Keratinocyte (primary cell): ENCODE data around the gene NADSYN1. TPM values are rescaled to one million over a fixed set of nuclear protein-coding genes. Genes with fewer than 3 reads are reported as not detected.

Source experiments
- DNase-seq: peaks from one replicate; pipeline ENCODE4 v3.0.0-alpha.2; 2011; ENCODE audit warnings: low read depth, missing footprints, low spot score
- FAIRE-seq: peaks from 2 replicates; lab custom pipeline; 2011; peaks lifted over from hg19 to GRCh38; lab: Jason Lieb, UNC
- H2AFZ ChIP-seq: 2 replicates; pipeline ENCODE4 v1.6.0; 2012; ENCODE audit warnings: low read length, control low read depth, inconsistent platforms; ENCODE audit not compliant: control insufficient read depth
- H3K27ac ChIP-seq: 2 replicates; pipeline ENCODE4 v1.5.1; 2011; ENCODE audit warnings: low read length; ENCODE audit not compliant: control insufficient read depth, insufficient read depth
- H3K27me3 ChIP-seq: 3 replicates; pipeline ENCODE4 v1.6.0; 2011; ENCODE audit warnings: low read length; ENCODE audit not compliant: control insufficient read depth, insufficient read depth; ENCODE audit errors: extremely low read depth
- H3K36me3 ChIP-seq, 2 experiments: 2 replicates in 1 of 2; 3 replicates in 1 of 2; pipeline ENCODE4 v1.5.1; 2011; ENCODE audit warnings: low read length in 2 of 2, mild to moderate bottlenecking in 1 of 2; ENCODE audit not compliant: control insufficient read depth in 2 of 2, insufficient read depth in 2 of 2; ENCODE audit errors: extremely low read depth in 1 of 2
- H3K4me1 ChIP-seq: 3 replicates; pipeline ENCODE4 v1.5.1; 2011; ENCODE audit warnings: low read length; ENCODE audit not compliant: control insufficient read depth, insufficient read depth; ENCODE audit errors: extremely low read depth
- H3K4me2 ChIP-seq: 3 replicates; pipeline ENCODE4 v1.6.0; 2011; ENCODE audit warnings: low read depth, low read length; ENCODE audit not compliant: control insufficient read depth, insufficient read depth; ENCODE audit errors: extremely low read depth
- H3K4me3 ChIP-seq, 3 experiments: fragments of 200-600 bp in 1 of 3; sonication (generic) in 1 of 3; 2 replicates in 2 of 3; 3 replicates in 1 of 3; pipeline ENCODE4 v1.5.1; 2011 to 2016; ENCODE audit warnings: low read length in 3 of 3, mild to moderate bottlenecking in 3 of 3, control low read depth in 2 of 3, inconsistent platforms in 1 of 3, low read depth in 1 of 3, mixed read lengths in 1 of 3, mixed run types in 1 of 3, moderate library complexity in 1 of 3; ENCODE audit not compliant: control insufficient read depth in 2 of 3, insufficient read depth in 2 of 3; ENCODE audit errors: extremely low read depth in 1 of 3
- H3K79me2 ChIP-seq: 2 replicates; pipeline ENCODE4 v1.6.0; 2012; ENCODE audit warnings: low read length; ENCODE audit not compliant: control insufficient read depth, insufficient read depth
- H3K9ac ChIP-seq: 3 replicates; pipeline ENCODE4 v1.6.0; 2011; ENCODE audit warnings: low read length; ENCODE audit not compliant: control insufficient read depth, insufficient read depth; ENCODE audit errors: extremely low read depth
- H3K9me1 ChIP-seq: 3 replicates; pipeline ENCODE4 v1.6.0; 2011; ENCODE audit warnings: low read length; ENCODE audit not compliant: control insufficient read depth, insufficient read depth; ENCODE audit errors: extremely low read depth
- H3K9me3 ChIP-seq: 2 replicates; pipeline ENCODE4 v1.5.1; 2012; ENCODE audit warnings: low read depth, low read length; ENCODE audit not compliant: control insufficient read depth
- H4K20me1 ChIP-seq: 3 replicates; pipeline ENCODE4 v1.6.0; 2011; ENCODE audit warnings: low read length; ENCODE audit not compliant: control insufficient read depth, insufficient read depth; ENCODE audit errors: extremely low read depth
- CTCF ChIP-seq, 3 experiments: IDR thresholded peaks in 1 of 3; conservative IDR thresholded peaks in 1 of 3; optimal IDR thresholded peaks in 1 of 3; 2 replicates in 2 of 3; 3 replicates in 1 of 3; pipeline versions ENCODE3 to v1.5.1; 2011; ENCODE audit warnings: low read length in 3 of 3, mild to moderate bottlenecking in 3 of 3, moderate library complexity in 2 of 3, control low read depth in 1 of 3, inconsistent platforms in 1 of 3; ENCODE audit not compliant: insufficient read depth in 2 of 3; ENCODE audit errors: extremely low read depth in 1 of 3
- EZH2 ChIP-seq: IDR thresholded peaks from one replicate; pipeline ENCODE4 v1.6.1; 2012; ENCODE audit warnings: inconsistent platforms, mild to moderate bottlenecking, low read length, moderate library complexity
- dilution Hi-C: fragments of 300-500 bp; cut with MboI; formaldehyde crosslinking; loops from one replicate; pipeline ENCODE4 v1.7.0; 2020; ENCODE audit warnings: low sequenced_read_pairs; ENCODE audit not compliant: extremely low pct_ligation_motif_present
- polyA plus RNA-seq, 5 experiments: library from polyadenylated mRNA; depleted of rRNA in 3 of 5; stranded (reverse) in 3 of 5; stranded (forward) in 1 of 5; unstranded in 1 of 5; fragments of >200 nt; gene quantifications; 1 replicate in 1 of 5; 2 replicates in 3 of 5; 3 replicates in 1 of 5; pipeline versions ENCODE4 v1.2.1 to v1.2.3, GENCODE V29; 2011 to 2012; ENCODE audit warnings: missing spikeins in 2 of 5, low read depth in 1 of 5, low replicate concordance in 1 of 5

The NADSYN1 gene
- polyA plus RNA-seq, 1 donor (not counting 4 experiments of a cell fraction or from before 2014, with no cell fraction given), result 51.5 TPM

GRCh38 chr11:71456831-71457230, 3.8 kb downstream of the NADSYN1 start:
- TF ChIP-seq EZH2 (no peak), CTCF (optimal IDR thresholded peaks at IDR 0.05 in 1 of 3, IDR thresholded peaks at IDR 0.05 in 1 of 3, conservative IDR thresholded peaks at IDR 0.05 in 1 of 3; ENCODE audit: extremely low read depth in 1 of 3, insufficient read depth in 2 of 3, low read length in 3 of 3) (no peak)
- no peak for DNase-seq
- dilution Hi-C loops, result no loop called here

GRCh38 chr11:71458146-71459070, 5.4 kb downstream of the NADSYN1 start:
- Histone ChIP-seq H3K9me1 (no peaks in the 10 kb centered on the region), H3K4me2 (no peak overlapping the region), H4K20me1 (no peaks in the 10 kb centered on the region), H3K36me3 (peaks cover 42 to 45% of the 10 kb centered on the region in 2 experiments), H3K9me3 (no peaks in the 10 kb centered on the region), H2AFZ (no peak overlapping the region), H3K27me3 (no peaks in the 10 kb centered on the region), H3K4me3 (no peak overlapping the region), H3K27ac (no peak overlapping the region), H3K9ac (no peak overlapping the region), H3K4me1 (peaks cover 14% of the 10 kb centered on the region), H3K79me2 (peaks cover 15% of the 10 kb centered on the region)
- dilution Hi-C loops, result no loop called here
- FAIRE-seq (peak; percentile 29), DNase-seq (peak; percentile 41)
- TF ChIP-seq EZH2, result no peak
- no peak for TF ChIP-seq CTCF (optimal IDR thresholded peaks at IDR 0.05 in 1 of 3, IDR thresholded peaks at IDR 0.05 in 1 of 3, conservative IDR thresholded peaks at IDR 0.05 in 1 of 3; ENCODE audit: extremely low read depth in 1 of 3, insufficient read depth in 2 of 3, low read length in 3 of 3)

More at GRCh38 chr11:71456831-71457230, 3.8 kb downstream of the NADSYN1 start:
- Histone ChIP-seq H3K9ac (no peak overlapping the region), H3K4me2 (no peak overlapping the region), H3K9me1 (no peaks in the 10 kb centered on the region), H3K27me3 (no peaks in the 10 kb centered on the region), H3K27ac (no peak overlapping the region), H3K4me3 (no peak overlapping the region), H3K36me3 (peaks cover 38 to 42% of the 10 kb centered on the region in 2 experiments), H3K79me2 (peaks cover 19% of the 10 kb centered on the region), H4K20me1 (no peaks in the 10 kb centered on the region), H3K4me1 (peaks cover 23% of the 10 kb centered on the region), H2AFZ (no peak overlapping the region), H3K9me3 (no peaks in the 10 kb centered on the region)
- FAIRE-seq, result no peak
